ENCODE results near the gene GATAD2A.

GATAD2A gene

DNA sequence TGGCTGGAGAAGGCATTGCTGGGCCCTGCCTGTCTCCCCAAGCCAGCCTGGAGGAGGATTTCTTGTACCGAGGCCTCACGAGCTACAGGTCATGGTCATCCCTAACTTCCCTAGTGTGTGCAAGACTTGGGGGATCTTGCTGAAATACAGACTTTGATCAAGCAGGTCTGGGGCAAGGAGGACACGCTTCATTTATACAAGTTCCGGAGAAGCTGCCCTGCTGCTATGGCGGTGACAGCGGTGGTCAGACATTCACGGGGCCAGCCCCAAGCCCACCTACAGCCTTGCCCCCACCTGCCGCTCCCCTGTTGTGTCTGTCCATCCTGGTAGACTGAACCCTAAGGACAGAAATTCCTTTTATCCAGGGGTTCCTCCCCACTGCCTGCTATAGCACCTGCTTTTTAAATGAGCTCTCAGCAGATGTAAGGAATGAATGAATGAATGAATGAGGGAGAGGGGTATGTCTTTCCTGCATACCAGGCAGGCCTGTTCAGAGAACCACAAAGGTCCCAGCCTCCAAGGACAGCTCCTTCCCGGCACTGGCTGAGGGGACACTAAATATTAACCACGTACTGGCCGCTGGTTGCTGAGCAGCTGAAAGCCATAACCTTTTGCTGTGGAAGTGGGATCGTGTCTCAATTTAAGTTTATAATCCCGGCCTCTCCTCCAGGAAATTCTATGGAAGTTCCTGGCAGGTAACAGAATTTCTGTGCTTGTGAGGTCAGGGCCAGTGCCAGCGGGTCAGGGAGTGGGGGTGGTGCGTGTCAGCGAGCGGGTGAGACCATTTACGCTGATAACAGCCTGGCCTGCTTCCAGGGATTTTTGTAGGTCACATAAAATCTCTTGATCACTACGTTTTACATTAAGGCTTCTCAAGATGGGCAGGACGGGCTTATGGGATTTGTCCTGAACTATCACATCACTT lies 82.7 kb downstream of the GATAD2A start:
- no peak for DNase-seq (ENCODE audit: low read depth in 2 of 3, low spot score in 1 of 3)

DNA sequence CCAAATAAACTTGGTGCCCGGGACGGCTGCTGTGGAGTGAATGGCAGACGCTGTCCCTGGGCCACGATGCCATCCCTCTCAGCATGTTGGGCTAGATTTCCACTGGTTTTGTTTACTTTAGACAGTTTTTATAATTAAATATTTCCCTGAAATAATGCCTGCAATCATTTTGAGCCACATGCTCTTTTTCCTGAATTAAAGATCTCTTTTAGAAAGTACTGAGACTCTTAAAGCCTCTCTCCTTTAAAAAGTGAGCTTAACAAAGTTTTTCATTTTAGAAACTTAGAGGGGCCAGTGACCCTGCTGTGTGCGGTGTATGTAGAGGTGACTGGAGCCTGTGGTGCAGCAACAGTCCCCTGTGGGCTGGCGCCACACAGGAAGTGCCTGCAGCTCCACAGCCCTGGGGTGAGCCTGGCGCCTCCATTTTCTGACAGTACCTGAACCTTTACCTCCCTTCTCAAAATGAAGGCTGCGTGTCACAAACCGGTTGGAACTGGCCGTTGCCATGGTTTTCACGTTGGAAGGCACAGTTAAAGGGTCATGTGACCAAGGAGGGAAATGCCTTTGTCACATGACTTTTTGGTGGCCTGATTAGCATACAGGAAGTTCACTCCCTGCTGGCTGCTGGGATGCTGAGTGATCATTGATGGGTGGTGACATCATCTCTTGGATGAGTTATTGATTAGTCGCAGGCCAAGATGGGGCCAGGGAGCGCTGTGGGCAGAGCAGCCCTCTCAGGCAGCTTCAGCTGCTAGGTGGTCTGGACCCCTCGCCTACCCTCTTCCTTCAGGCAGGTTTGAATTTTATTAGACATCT lies 83.6 kb downstream of the GATAD2A start:
- DNase-seq (ENCODE audit: low read depth in 2 of 3, low spot score in 1 of 3): peak; percentile 75 to 84 (median 83)

DNA sequence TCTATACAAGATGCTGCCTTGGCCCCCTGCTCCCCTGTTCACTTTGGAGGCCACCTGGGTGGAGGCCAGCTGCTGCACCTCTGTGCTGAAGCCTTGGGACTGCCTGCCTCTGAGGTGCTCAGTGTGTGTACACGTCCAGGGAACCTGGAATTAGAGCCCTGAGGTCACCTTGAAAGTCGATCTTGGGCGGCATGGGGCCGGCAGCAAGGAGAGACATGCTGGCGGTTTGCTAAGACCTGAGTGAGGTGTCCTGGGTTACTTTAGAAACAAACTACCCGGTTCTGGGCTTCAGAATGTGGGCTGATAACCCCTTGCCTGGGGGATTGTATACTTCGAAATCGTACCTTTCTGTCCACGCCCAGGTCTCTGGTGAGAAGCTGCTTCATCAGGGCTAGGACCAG lies 84.3 kb downstream of the GATAD2A start:
- no peak for DNase-seq (ENCODE audit: low read depth in 2 of 3, low spot score in 1 of 3)

DNA sequence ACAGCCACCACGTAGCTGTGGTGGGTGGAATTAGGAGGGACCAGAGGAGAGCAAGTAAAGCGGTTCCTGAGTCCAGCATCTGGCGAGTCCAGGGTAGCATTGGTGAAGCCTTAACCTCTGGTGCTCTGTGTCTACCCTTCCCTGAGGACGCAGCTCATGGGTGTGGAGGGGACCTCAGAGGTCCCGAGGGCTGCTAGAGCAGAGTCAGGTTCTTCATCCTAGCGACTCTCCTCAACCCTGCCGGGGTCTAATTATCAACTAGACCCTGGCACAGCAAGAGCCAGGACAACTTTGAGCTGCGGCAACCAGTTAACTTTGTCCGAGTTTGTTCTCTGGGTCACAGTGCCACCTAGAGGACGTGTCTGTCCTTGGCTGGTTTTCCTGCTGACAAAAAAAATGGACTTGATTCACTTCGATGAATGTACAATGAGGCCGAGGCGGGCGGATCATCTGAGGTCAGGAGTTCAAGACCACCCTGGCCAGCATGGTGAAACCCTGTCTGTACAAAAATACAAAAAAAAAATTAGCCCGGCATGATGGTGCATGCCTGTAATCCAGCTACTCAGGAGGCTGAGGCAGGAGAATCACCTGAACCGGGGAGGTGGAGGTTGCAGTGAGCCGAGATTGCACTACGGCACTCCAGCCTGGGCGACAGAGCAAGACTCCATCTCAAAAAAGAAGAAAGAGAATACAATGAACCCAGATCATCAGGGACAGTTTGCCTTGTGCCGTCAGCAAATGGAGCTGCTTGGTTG lies 84.9 kb downstream of the GATAD2A start:
- peak; percentile 68 to 88 (median 76) for DNase-seq (ENCODE audit: low read depth in 2 of 3, low spot score in 1 of 3)

DNA sequence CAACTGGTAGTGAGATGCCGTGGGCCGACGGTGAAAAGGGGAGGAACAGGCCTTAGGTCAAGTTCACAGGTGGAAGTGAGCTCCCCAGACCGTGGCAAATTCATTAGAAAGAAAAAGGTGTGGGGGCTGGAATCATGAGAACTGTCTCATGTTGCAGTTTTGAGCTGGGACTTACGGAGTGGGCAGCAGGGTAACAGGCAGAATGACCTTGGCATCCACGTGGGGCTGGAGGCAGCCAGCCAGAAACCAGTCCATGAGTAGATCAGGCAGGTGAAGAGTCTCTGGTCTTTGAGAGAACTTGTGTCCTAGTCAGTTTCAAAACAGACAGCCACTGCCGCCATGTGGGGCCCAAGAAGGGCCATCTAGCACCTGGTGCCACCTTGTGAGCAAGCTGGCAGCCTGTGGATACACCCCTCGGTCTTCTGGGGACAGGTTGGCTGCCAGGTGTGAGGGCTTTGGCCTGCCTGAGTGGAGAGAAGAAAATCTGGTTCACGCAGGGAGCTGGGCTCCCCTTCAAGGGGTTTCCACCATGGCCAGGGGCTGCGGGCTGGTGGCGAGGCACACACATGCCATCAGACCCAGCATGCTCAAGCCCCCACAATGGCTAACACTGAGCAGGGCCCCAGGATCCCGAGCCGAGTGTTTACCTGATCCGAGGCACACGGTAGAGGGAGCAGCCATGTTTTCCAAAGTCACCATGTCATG lies 86.0 kb downstream of the GATAD2A start:
- no peak for DNase-seq (ENCODE audit: low read depth in 2 of 3, low spot score in 1 of 3)

DNA sequence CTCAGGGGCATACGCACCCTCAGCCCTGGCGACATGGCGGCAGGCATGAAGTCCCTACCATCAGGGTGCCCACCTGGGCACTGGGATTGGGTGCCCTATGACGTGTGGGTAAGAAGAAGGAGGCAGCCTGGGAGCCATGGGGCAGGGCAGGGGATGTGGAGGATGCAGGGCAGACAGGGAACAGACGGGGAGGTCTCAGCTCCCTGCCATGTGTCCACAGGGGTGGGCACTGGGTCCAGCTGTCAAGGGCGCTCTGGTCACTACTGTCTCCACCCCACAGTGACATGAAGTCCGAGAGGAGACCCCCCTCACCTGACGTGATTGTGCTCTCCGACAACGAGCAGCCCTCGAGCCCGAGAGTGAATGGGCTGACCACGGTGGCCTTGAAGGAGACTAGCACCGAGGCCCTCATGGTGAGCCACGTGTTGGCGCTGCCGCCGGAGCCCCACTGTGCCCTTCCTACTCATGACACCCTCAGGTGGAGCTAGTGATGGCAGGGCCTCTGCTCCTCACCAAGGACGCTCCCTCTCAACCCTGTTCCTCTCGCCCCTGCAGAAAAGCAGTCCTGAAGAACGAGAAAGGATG lies 86.6 kb downstream of the GATAD2A start:
- no peak for DNase-seq (ENCODE audit: low read depth in 2 of 3, low spot score in 1 of 3)

DNA sequence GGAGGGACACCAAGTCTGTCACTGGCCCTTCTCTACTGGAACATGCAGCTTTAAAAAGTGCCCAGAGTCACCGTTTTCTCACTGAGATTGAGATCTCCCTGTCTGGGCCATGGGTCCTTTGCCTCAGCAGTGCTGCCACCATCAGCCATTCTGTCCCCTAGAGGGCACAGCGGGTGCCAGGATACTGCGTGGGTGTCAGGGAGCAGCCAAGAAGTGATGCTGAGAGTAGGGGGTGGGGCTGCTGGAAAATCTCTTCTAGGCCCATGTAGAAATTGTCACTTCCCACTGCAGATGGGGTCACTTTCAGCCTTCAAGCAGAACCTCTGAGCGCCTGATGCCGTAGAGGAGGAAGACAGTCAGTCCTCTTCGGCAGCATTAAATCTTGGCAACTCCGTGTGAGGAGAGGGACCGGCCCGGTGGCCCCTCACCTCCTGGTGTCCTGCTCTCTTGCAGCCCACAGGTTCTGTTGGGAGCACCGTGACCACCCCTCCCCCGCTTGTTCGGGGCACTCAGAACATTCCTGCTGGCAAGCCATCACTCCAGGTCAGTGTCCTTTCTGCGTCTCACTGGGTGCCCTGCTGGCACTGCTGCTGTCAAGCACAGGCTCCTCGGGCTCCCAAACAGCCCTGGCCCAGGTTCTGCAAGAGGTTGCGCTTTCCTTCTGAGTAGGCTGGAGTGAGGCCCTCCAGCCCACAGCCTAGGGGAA lies 88.5 kb downstream of the GATAD2A start:
- DNase-seq (ENCODE audit: low read depth in 2 of 3, low spot score in 1 of 3): no peak

DNA sequence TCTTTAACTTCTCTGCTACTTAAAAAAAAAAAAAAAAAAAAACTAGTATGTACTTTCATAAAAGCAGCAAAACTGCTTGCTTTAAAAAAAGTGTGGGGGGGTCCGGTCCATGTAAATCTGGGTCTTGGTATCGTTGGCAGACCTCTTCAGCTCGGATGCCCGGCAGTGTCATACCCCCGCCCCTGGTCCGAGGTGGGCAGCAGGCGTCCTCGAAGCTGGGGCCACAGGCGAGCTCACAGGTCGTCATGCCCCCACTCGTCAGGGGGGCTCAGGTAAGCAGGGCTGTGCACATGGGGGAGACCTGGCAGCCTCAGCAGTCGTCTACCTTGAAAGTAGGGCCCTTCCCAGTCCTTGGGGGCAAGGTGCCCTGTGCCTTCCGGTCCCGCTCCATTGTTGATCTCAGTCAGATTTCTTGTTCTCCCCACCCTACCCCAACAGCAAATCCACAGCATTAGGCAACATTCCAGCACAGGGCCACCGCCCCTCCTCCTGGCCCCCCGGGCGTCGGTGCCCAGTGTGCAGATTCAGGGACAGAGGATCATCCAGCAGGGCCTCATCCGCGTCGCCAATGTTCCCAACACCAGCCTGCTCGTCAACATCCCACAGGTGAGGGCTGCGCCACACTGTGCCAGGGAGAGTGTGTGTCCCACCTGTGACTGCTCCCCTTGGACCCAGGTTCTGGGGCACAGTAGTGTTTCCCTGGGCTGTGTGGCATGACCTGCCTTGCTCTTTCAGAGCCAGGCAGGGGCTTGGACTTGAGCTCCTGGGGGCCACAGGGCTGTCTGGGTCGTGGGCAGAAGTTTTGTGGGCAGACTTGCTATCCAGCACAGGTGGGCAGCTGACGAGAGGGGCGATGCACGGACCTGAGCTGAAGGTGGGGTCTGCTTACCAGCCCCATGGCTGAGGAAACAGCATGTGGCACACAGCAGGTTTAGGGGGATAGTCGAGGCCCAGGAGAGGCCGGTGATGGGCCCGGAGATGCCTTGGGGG lies 90.4 kb downstream of the GATAD2A start:
- no peak for DNase-seq (ENCODE audit: low read depth in 2 of 3, low spot score in 1 of 3)

DNA sequence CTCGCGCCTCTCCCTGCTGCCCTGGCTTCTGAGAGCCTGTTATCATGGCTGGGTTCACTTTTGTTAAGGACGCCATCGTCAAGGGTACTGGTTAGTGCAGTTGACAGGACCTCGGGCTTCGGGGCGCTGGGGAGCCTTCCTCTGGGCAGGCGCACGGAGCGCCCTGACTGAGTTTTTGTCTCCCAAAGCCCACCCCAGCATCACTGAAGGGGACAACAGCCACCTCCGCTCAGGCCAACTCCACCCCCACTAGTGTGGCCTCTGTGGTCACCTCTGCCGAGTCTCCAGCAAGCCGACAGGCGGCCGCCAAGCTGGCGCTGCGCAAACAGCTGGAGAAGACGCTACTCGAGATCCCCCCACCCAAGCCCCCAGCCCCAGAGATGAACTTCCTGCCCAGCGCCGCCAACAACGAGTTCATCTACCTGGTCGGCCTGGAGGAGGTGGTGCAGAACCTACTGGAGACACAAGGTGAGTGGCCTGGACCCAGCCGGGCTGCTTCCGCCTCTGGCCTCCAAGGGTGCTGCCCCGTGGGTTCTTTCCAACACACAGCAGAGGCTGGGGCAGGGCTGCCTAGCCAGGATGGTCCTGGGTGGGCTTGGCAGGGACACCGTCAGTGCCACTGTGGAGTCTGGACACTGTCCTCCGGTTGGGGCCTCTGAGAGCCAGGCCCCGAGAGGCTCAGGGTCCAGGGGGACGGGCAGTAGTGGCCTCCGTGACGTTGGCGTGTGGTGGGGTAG lies 92.9 kb downstream of the GATAD2A start:
- no peak for DNase-seq (ENCODE audit: low read depth in 2 of 3, low spot score in 1 of 3)

DNA sequence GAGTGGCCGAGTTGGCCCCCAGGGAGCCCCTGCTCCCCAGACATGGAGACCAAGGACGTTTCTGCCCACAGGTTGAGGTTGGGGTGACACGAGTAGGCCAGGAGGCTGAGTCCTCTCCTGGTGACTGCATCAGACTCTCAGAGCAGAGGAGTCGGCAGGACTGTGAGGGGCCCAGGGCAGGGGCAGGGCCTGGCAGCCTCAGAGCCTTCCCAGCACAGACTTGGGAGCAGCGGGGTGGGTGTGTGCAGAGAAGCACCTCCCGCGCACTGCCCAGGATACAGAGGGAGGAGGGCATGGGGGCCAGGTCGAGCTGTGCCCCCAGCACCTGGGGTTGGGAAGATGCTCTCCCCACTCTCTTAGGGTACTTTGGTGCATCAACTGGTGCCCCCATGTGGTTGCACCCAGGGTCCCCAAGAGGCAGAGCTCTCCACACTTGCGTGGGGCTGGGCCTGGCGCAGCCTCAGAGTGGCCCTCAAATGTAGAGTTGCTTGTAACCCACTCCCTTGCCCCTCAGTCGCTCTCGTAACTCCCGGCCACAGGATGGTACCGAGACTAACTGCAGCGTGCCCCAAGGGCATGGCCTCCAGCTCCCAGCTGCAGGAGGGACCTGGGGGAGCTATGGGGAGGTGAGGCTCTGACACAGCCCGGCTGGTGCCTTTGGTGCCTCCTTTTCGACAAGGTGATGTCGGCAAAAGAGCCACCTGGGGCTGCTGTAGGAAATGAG lies 94.0 kb downstream of the GATAD2A start:
- DNase-seq (ENCODE audit: low read depth in 2 of 3, low spot score in 1 of 3): no peak

DNA sequence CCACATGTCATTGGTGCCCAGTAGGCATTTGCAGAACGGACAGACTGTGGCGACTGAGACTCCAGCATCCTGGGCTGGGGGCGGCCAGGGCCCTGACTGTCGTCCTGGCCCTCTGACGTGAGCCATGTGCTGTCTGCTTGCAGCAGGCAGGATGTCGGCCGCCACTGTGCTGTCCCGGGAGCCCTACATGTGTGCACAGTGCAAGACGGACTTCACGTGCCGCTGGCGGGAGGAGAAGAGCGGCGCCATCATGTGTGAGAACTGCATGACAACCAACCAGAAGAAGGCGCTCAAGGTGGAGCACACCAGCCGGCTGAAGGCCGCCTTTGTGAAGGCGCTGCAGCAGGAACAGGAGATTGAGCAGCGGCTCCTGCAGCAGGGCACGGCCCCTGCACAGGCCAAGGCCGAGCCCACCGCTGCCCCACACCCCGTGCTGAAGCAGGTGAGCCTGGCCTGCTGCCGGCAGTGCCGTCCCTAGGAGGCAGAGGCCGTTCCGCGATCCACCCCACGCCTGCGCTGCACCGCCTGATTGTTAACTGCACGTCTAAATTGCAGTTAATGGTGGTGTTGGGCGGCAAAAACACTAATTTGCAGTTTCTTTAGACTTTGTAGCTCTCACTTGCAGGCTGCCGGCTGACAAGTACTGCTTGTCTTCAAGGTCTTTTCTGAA lies 95.6 kb downstream of the GATAD2A start:
- no peak for DNase-seq (ENCODE audit: low read depth in 2 of 3, low spot score in 1 of 3)

DNA sequence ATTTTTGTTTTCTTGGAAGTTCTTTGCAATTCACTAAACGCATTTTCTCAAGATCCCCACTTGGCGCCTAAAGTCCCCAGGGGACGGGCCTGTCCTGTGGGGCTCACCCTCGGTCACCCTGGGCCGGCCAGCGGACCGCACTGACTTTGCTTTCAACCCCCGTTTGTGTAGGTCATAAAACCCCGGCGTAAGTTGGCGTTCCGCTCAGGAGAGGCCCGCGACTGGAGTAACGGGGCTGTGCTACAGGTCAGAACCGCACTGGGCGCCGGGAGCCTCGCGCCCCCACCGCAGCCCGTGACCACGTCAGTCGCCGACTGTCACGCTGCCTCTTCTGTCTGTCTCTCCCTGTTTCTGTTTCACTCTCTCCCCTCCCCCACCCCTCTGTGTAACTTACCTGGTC lies 96.3 kb downstream of the GATAD2A start:
- no peak for DNase-seq (ENCODE audit: low read depth in 2 of 3, low spot score in 1 of 3)

DNA sequence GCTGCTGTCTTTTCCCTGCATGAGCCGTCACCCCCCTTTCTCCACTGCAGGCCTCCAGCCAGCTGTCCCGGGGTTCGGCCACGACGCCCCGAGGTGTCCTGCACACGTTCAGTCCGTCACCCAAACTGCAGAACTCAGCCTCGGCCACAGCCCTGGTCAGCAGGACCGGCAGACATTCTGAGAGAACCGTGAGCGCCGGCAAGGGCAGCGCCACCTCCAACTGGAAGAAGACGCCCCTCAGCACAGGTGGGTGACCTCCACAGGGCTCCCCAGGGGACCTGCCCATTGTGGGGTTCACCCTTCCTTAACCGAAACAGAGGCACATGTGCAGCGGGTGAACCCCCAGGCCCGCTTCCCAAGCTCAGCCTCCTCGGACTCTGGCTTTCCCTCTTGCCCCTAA lies 96.8 kb downstream of the GATAD2A start:
- DNase-seq (ENCODE audit: low read depth in 2 of 3, low spot score in 1 of 3): no peak

DNA sequence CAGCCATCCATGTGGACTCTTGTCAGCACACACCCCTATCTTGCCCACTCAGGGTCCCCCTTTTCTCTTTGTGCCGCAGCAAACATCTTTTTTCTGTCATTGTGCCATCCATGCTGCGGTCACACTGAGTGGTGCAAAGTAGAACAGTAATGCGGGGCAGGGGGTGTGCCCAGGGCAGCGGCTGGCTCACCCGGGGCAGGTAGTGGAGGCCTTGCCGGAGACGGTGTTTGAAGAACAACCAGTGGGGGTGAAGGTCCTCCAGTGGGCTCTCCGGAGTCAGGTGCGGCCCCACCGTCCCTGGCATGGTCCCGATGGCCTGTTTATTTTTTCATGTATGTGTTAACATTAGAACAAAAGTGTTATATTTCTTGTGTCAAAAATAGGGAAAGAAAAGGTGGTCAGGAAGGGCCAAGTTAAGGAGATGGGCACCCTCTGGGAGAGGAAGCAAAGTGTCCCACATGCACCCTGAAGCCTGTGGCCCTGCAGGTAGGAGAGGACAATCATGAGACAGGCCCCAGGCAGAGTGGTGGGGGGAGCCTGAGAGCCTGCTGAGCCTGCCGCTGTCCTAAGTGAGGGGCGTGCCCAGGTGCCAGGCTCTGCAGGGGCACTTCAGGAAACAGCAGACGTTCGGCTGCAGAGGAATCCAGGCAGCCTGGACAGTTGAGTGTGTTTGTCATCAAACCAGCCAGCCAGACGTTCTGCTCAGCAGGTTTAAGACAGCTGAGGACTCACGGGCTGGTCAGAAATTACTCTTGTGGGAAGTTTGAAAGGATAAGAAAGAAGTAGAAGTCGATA lies 97.5 kb downstream of the GATAD2A start:
- no peak for DNase-seq (ENCODE audit: low read depth in 2 of 3, low spot score in 1 of 3)

DNA sequence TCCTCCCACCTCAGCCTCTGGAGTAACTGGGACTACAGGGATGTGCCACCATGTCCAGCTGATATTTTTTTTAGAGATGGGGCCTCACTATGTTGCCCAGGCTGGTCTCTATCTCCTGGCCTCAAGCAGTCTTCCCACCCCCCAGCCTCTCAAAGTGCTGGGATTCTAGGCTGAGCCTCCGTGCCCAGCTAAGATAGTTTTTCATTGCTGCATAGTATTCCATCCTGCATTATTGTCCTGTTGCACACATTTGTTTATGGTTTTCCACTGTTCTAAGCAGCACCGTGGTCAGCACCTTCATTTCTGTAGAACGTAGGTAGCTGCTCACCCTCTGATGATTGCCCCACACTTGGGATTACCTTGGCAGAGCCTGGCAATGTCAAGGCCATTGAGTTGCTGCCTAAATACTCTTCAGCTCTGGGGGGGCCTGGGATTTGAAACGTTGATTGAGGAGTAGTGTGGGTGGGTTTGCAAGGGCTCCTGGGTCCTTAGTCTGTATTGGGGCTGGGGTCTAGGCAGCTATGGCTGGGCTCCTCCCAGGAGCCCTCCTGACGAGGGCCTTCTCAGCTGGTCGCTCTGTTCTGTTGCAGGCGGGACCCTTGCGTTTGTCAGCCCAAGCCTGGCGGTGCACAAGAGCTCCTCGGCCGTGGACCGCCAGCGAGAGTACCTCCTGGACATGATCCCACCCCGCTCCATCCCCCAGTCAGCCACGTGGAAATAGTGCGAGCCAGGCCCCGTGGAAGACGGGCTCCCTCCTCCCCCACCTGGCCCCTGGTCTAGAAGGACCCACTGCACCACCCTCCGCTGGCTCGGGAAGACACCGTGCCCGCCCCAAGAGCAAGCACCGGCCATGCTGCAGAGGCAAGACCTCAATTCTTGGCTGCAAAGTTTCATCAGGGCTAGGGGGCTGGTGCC lies 99.5 kb downstream of the GATAD2A start:
- DNase-seq (ENCODE audit: low read depth in 2 of 3, low spot score in 1 of 3): no peak

All from stimulated activated CD4-positive, alpha-beta T cell treated with anti-CD3 and anti-CD28 coated beads, Interleukin-12 subunit alpha, Interleukin-12 subunit beta, amount 100 ng/mL, for 48 hours (primary cell).